Calu3 (cell line): ENCODE measurements around the gene RNASE2. TPM values are rescaled to one million over a fixed set of nuclear protein-coding genes. Genes with fewer than 3 reads are reported as not detected.
A peak's percentile ranks its signal among the peaks of the same experiment; 100 is the strongest.

Experiments used
- BruUV-seq: library from RNA; stranded (reverse); fragments of 400-500 nt; replicated peaks from 2 replicates; lab custom pipeline; 2021; lab: Mats Ljungman, UMichigan
- CTCF ChIA-PET: fragments of 300-600 bp; sonication (Branson Sonifier 250); formaldehyde crosslinking; loops from one replicate; lab custom pipeline; 2022; ENCODE audit warnings: antibody characterized with exemption; lab: Charles Lee
- DNase-seq: peaks from one replicate; pipeline ENCODE4 v3.0.0; 2022
- H3K27ac Mint-ChIP-seq: one replicate; pipeline ENCODE4 v1.8.0; 2022; ENCODE audit warnings: mixed read lengths; ENCODE audit not compliant: unreplicated experiment
- H3K27me3 Mint-ChIP-seq: one replicate; pipeline ENCODE4 v1.8.0; 2022; ENCODE audit warnings: mixed read lengths; ENCODE audit not compliant: unreplicated experiment
- H3K36me3 Mint-ChIP-seq: one replicate; pipeline ENCODE4 v1.8.0; 2022; ENCODE audit warnings: mild to moderate bottlenecking, moderate library complexity, mixed read lengths; ENCODE audit not compliant: insufficient read depth, unreplicated experiment
- H3K4me1 Mint-ChIP-seq: one replicate; pipeline ENCODE4 v1.8.0; 2022; ENCODE audit warnings: mild to moderate bottlenecking, low read depth, mixed read lengths; ENCODE audit not compliant: unreplicated experiment
- H3K4me3 Mint-ChIP-seq: one replicate; pipeline ENCODE4 v1.8.0; 2022; ENCODE audit warnings: mild to moderate bottlenecking, low read depth, moderate library complexity, mixed read lengths; ENCODE audit not compliant: unreplicated experiment
- H3K9me3 Mint-ChIP-seq: one replicate; pipeline ENCODE4 v1.8.0; 2022; ENCODE audit warnings: low read depth, mixed read lengths; ENCODE audit not compliant: unreplicated experiment
- CTCF ChIP-seq: fragments of 200-600 bp; IDR thresholded peaks from one replicate; pipeline ENCODE4 v1.8.0; 2022; ENCODE audit warnings: antibody characterized with exemption; ENCODE audit not compliant: unreplicated experiment
- intact Hi-C: fragments of 100-400 bp; cut with micrococcal nuclease; formaldehyde crosslinking; loops from one replicate; pipeline ENCODE4 v1.10.0; 2022; ENCODE audit not compliant: unreplicated experiment
- total RNA-seq: library from RNA; stranded (reverse); gene quantifications from 2 replicates; pipeline ENCODE4 v1.2.3, GENCODE V29; 2022

RNASE2 gene
- total RNA-seq, 1 experiment from 2014 or later, result not detected

- Mint-ChIP-seq H3K27me3 (no peaks in the 10 kb centered on the region), H3K9me3 (no peaks in the 10 kb centered on the region), H3K27ac (peak overlapping the region; percentile 23), H3K36me3 (peaks cover 17% of the 10 kb centered on the region), H3K4me3 (peak overlapping the region; percentile 65), H3K4me1 (peaks cover 7% of the 10 kb centered on the region)
- CTCF ChIA-PET, result interaction anchor here (0.9 to 1.1 kb wide), 2 partner anchors 18 to 26 kb away, joined by 3 to 4 read pairs; no protein-coding TSS in a partner anchor
- intact Hi-C loops, result no loop called here
- TF ChIP-seq CTCF, result no peak
- TSS peak; percentile 96 for BruUV-seq
- DNase-seq, result no peak
Observed at GRCh38 chr14:20988717-20989470, 33.6 kb downstream of the RNASE2 start.

GRCh38 chr14:20989471-20989786 is 34.1 kb downstream of the RNASE2 start:
- H3K9me3 Mint-ChIP-seq, result no peaks in the 10 kb centered on the region
- H3K36me3 Mint-ChIP-seq, result peaks cover 17% of the 10 kb centered on the region
- no peaks in the 10 kb centered on the region for H3K27me3 Mint-ChIP-seq
- CTCF ChIA-PET, result interaction anchor here (0.9 to 1.1 kb wide), 2 partner anchors 19 to 25 kb away, joined by 3 to 4 read pairs; no protein-coding TSS in a partner anchor
- no peak for DNase-seq
- H3K4me3 Mint-ChIP-seq, result peak overlapping the region; percentile 65
- no TSS peak for BruUV-seq
- peaks cover 7% of the 10 kb centered on the region for H3K4me1 Mint-ChIP-seq
- intact Hi-C loops, result no loop called here
- TF ChIP-seq CTCF, result no peak
- peak overlapping the region; percentile 0 for H3K27ac Mint-ChIP-seq

GRCh38 chr14:20989787-20990600 is 34.7 kb downstream of the RNASE2 start, which contains the start of gene METTL17:
METTL17 (plus strand) TSS chr14:20989980; CDS start chr14:20990003, 23 bp downstream.
- peaks cover 7% of the 10 kb centered on the region for H3K4me1 Mint-ChIP-seq
- TSS peak; percentile 66 for BruUV-seq
- no peaks in the 10 kb centered on the region for H3K27me3 Mint-ChIP-seq
- intact Hi-C loops, result no loop called here
- TF ChIP-seq CTCF, result no peak
- peak within 1 kb of the TSS; percentile 65 for H3K4me3 Mint-ChIP-seq
- peaks cover 17% of the 10 kb centered on the region for H3K36me3 Mint-ChIP-seq
- H3K27ac Mint-ChIP-seq, result peak within 1 kb of the TSS; percentile 0
- DNase-seq, result peak; percentile 88
- CTCF ChIA-PET, result no interaction called here
- H3K9me3 Mint-ChIP-seq, result no peaks in the 10 kb centered on the region

GRCh38 chr14:20996521-20996920 is 41.2 kb downstream of the RNASE2 start:
- no peak for DNase-seq
- intact Hi-C loops, result no loop called here
- CTCF ChIA-PET, result interaction anchor here (0.8 to 3.3 kb wide), 2 partner anchors 18 to 72 kb away, joined by 3 to 15 read pairs; no protein-coding TSS in a partner anchor

More at GRCh38 chr14:20996521-20996920, 41.2 kb downstream of the RNASE2 start:
- Mint-ChIP-seq H3K9me3 (no peaks in the 10 kb centered on the region), H3K27me3 (no peaks in the 10 kb centered on the region), H3K36me3 (peaks cover 14% of the 10 kb centered on the region), H3K4me3 (no peak overlapping the region), H3K4me1 (peaks cover 39% of the 10 kb centered on the region), H3K27ac (no peak overlapping the region)
- no peak for TF ChIP-seq CTCF
- BruUV-seq, result no TSS peak
